GM12878 (cell line): Measurements from ENCODE around the gene ATG14. TPM values are rescaled to one million over a fixed set of nuclear protein-coding genes. Genes with fewer than 3 reads are reported as not detected.

Source experiments
- ETV6 ChIP-seq, 2 experiments: fragments of 450-650 bp in 1 of 2; IDR thresholded peaks in 1 of 2; conservative IDR thresholded peaks in 1 of 2; 2 replicates each; pipeline ENCODE4 v1.6.1; 2014; ENCODE audit warnings: antibody characterized with exemption in 1 of 2, borderline replicate concordance in 1 of 2, low read depth in 1 of 2, mild to moderate bottlenecking in 1 of 2, moderate library complexity in 1 of 2
- NFYB ChIP-seq: IDR thresholded peaks from 2 replicates; pipeline ENCODE4 v1.6.1; 2011; ENCODE audit warnings: low read depth, mild to moderate bottlenecking, low read length, improper control_type of control experiment, moderate library complexity; ENCODE audit not compliant: insufficient read depth
- RAD21 ChIP-seq: IDR thresholded peaks from 2 replicates; pipeline ENCODE4 v1.6.1; 2011; ENCODE audit warnings: mild to moderate bottlenecking, low read depth, low read length, moderate library complexity; ENCODE audit not compliant: insufficient read depth
- ZBTB11 ChIP-seq: fragments of 450-650 bp; formaldehyde crosslinking; IDR thresholded peaks from 2 replicates; pipeline ENCODE4 v1.5.0; 2022; ENCODE audit warnings: mild to moderate bottlenecking, missing genetic modification characterization
- ZNF274 ChIP-seq: IDR thresholded peaks from one replicate; pipeline ENCODE4 v1.8.0; 2011; ENCODE audit not compliant: insufficient read length, insufficient read depth
- ZNF384 ChIP-seq: IDR thresholded peaks from 2 replicates; pipeline ENCODE4 v1.6.1; 2012; ENCODE audit warnings: low read depth, mild to moderate bottlenecking, low read length, improper control_type of control experiment, borderline replicate concordance
- polyA plus RNA-seq, 11 experiments: library from polyadenylated mRNA; depleted of rRNA in 4 of 11; unstranded in 6 of 11; stranded (reverse) in 5 of 11; fragments of >200 nt; fragmentation: Nextera tagmentation in 4 of 11; fragmentation: Illumina TruSeq in 1 of 11; extraction: Ambion mirVana in 4 of 11; extraction: Trizol in 1 of 11; gene quantifications; 1 replicate in 1 of 11; 2 replicates in 10 of 11; pipeline versions ENCODE4 v1.2.1 to v1.2.3, GENCODE V29; 2011 to 2016; ENCODE audit warnings: inconsistent platforms in 2 of 11, missing spikeins in 2 of 11, low read depth in 1 of 11
- total RNA-seq, 4 experiments: library from RNA; depleted of rRNA in 3 of 4; stranded (reverse); fragments of >200 nt in 3 of 4; fragmentation: Illumina TruSeq in 1 of 4; extraction: Trizol in 1 of 4; gene quantifications; 2 replicates each; pipeline versions ENCODE4 v1.2.1 to v1.2.3, GENCODE V29; 2013 to 2021
- TF ChIP-seq, protein P1 (sequence below): fragments of 450-650 bp; IDR thresholded peaks from 2 replicates; pipeline ENCODE4 v1.6.1; 2017; ENCODE audit warnings: borderline replicate concordance
- TF ChIP-seq, protein P2 (sequence below): fragments of 450-650 bp; IDR thresholded peaks from 2 replicates; pipeline ENCODE4 v1.6.1; 2014; ENCODE audit warnings: mild to moderate bottlenecking

Gene ATG14
- total and polyA plus RNA-seq, 10 of the 15 experiments (the other 5 are each of a cell fraction or from before 2014, with no cell fraction given), result 1.1 to 6.4 (median 5.0) TPM

- TF ChIP-seq, protein P1, sequence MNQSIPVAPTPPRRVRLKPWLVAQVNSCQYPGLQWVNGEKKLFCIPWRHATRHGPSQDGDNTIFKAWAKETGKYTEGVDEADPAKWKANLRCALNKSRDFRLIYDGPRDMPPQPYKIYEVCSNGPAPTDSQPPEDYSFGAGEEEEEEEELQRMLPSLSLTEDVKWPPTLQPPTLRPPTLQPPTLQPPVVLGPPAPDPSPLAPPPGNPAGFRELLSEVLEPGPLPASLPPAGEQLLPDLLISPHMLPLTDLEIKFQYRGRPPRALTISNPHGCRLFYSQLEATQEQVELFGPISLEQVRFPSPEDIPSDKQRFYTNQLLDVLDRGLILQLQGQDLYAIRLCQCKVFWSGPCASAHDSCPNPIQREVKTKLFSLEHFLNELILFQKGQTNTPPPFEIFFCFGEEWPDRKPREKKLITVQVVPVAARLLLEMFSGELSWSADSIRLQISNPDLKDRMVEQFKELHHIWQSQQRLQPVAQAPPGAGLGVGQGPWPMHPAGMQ, result no peak
- no peak for TF ChIP-seq RAD21
- TF ChIP-seq ETV6 (conservative IDR thresholded peaks at IDR 0.05 in 1 of 2, IDR thresholded peaks at IDR 0.05 in 1 of 2; ENCODE audit: borderline replicate concordance in 1 of 2, low read depth in 1 of 2), result no peak
- no peak for TF ChIP-seq ZNF274
- TF ChIP-seq ZBTB11, result no peak
- no peak for TF ChIP-seq ZNF384
- TF ChIP-seq, protein P2, sequence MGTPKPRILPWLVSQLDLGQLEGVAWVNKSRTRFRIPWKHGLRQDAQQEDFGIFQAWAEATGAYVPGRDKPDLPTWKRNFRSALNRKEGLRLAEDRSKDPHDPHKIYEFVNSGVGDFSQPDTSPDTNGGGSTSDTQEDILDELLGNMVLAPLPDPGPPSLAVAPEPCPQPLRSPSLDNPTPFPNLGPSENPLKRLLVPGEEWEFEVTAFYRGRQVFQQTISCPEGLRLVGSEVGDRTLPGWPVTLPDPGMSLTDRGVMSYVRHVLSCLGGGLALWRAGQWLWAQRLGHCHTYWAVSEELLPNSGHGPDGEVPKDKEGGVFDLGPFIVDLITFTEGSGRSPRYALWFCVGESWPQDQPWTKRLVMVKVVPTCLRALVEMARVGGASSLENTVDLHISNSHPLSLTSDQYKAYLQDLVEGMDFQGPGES, result no peak
- no peak for TF ChIP-seq NFYB
These were observed 22.5 kb upstream of the ATG14 start (continued) for GRCh38 chr14:55433880-55434804.
